SK-N-SH treated with all-trans-retinoic acid at 6 μM for 48 hours (cell line): ENCODE results near the gene ZBTB33.

Source experiments
- ARNTL ChIP-seq: fragments of 450-650 bp; formaldehyde crosslinking; IDR thresholded peaks from 2 replicates; pipeline ENCODE4 v1.5.0; 2020; ENCODE audit warnings: low read depth, mild to moderate bottlenecking, moderate library complexity, borderline replicate concordance
- TOX ChIP-seq: fragments of 250-450 bp; sonication (Bioruptor Pico); IDR thresholded peaks from 2 replicates; pipeline ENCODE4 v1.8.0; 2021; ENCODE audit warnings: mild to moderate bottlenecking, moderate library complexity, borderline replicate concordance
- ZC3H10 ChIP-seq: fragments of 250-450 bp; sonication (Bioruptor Pico); IDR thresholded peaks from 2 replicates; pipeline ENCODE4 v1.5.1; 2021; ENCODE audit warnings: mild to moderate bottlenecking, moderate library complexity

GRCh38 chrX:120236687-120237479 is 13.7 kb upstream of the ZBTB33 start:
- TF ChIP-seq ARNTL (CRISPR knock-in tag) (no peak), ZC3H10 (CRISPR knock-in tag) (no peak), TOX (CRISPR knock-in tag) (no peak)
